Neural cell (in vitro differentiated cells): ENCODE results near the gene USP10. TPM values are rescaled to one million over a fixed set of nuclear protein-coding genes. Genes with fewer than 3 reads are reported as not detected.

Source experiments
- H2AFZ ChIP-seq: fragments of 200-600, 300-800 bp; sonication (generic), shearing (Covaris generic); 2 replicates; pipeline ENCODE4 v1.6.0; 2014; ENCODE audit warnings: low read depth, mild to moderate bottlenecking, antibody characterized with exemption, low read length, moderate library complexity
- H3F3A ChIP-seq: fragments of 200-600 bp; shearing (Covaris generic); 2 replicates; pipeline ENCODE4 v1.6.1; 2016; ENCODE audit warnings: mild to moderate bottlenecking, moderate library complexity, mixed read lengths, antibody characterized with exemption, low read length; ENCODE audit not compliant: insufficient read depth, poor library complexity, severe bottlenecking
- H3K27ac ChIP-seq: fragments of 200-600, 300-800 bp; sonication (generic), shearing (Covaris generic); 2 replicates; pipeline ENCODE4 v1.5.1; 2014; ENCODE audit warnings: mild to moderate bottlenecking, low read length, moderate library complexity
- H3K27me3 ChIP-seq: fragments of 300-800, 200-600 bp; sonication (generic), shearing (Covaris generic); 2 replicates; pipeline ENCODE4 v1.6.0; 2014; ENCODE audit warnings: mild to moderate bottlenecking, low read depth, low read length, moderate library complexity; ENCODE audit not compliant: insufficient read depth
- H3K36me3 ChIP-seq: fragments of 300-800, 200-600 bp; sonication (generic), shearing (Covaris generic); 2 replicates; pipeline ENCODE4 v1.5.1; 2014; ENCODE audit warnings: mild to moderate bottlenecking, antibody characterized with exemption, low read length, moderate library complexity; ENCODE audit not compliant: insufficient read depth
- H3K4me2 ChIP-seq: fragments of 300-800, 200-600 bp; sonication (generic), shearing (Covaris generic); 2 replicates; pipeline ENCODE4 v1.6.0; 2014; ENCODE audit warnings: mild to moderate bottlenecking, low read length
- H3K4me3 ChIP-seq: fragments of 300-800, 200-600 bp; sonication (generic), shearing (Covaris generic); 2 replicates; pipeline ENCODE4 v1.5.1; 2014; ENCODE audit warnings: mild to moderate bottlenecking, low read length, moderate library complexity
- H3K79me2 ChIP-seq: fragments of 200-600 bp; shearing (Covaris generic); replicated peaks from 2 replicates; pipeline ENCODE4 v1.6.0; 2014; ENCODE audit warnings: mild to moderate bottlenecking, low read length, moderate library complexity; ENCODE audit not compliant: insufficient read depth
- H3K9ac ChIP-seq: fragments of 300-800, 200-600 bp; sonication (generic), shearing (Covaris generic); 2 replicates; pipeline ENCODE4 v1.6.1; 2016; ENCODE audit warnings: mild to moderate bottlenecking, low read length, mixed read lengths
- H3K9me2 ChIP-seq: fragments of 200-600 bp; shearing (Covaris generic); 2 replicates; pipeline ENCODE4 v1.6.1; 2016; ENCODE audit warnings: mild to moderate bottlenecking, low read length, mixed read lengths; ENCODE audit not compliant: insufficient read depth
- H3K9me3 ChIP-seq: fragments of 200-600, 300-800 bp; sonication (generic), shearing (Covaris generic); 2 replicates; pipeline ENCODE4 v1.6.1; 2016; ENCODE audit warnings: mild to moderate bottlenecking, mixed run types, low read length, moderate library complexity, mixed read lengths
- H4K20me1 ChIP-seq: fragments of 200-600 bp; shearing (Covaris generic); 2 replicates; pipeline ENCODE4 v1.6.1; 2016; ENCODE audit warnings: mild to moderate bottlenecking, mixed run types; ENCODE audit not compliant: insufficient read depth
- CTCF ChIP-seq: fragments of 450-650 bp; IDR thresholded peaks from 2 replicates; pipeline ENCODE4 v1.5.1; 2014; ENCODE audit warnings: antibody characterized with exemption, mild to moderate bottlenecking, moderate library complexity; ENCODE audit not compliant: poor library complexity, severe bottlenecking
- EP300 ChIP-seq: fragments of 450-650 bp; conservative IDR thresholded peaks from 2 replicates; pipeline ENCODE4 v1.6.1; 2014; ENCODE audit warnings: antibody characterized with exemption, mild to moderate bottlenecking, moderate library complexity; ENCODE audit not compliant: poor library complexity, severe bottlenecking
- EZH2 ChIP-seq: fragments of 200-600, 300-800 bp; shearing (Covaris generic), sonication (generic); IDR thresholded peaks from 2 replicates; pipeline ENCODE4 v1.6.1; 2014; ENCODE audit warnings: antibody characterized with exemption, low read length, borderline replicate concordance, mild to moderate bottlenecking; ENCODE audit not compliant: insufficient read depth, poor library complexity, severe bottlenecking
- MXI1 ChIP-seq: fragments of 450-650 bp; conservative IDR thresholded peaks from 2 replicates; pipeline ENCODE4 v1.6.1; 2014; ENCODE audit warnings: antibody characterized with exemption, mild to moderate bottlenecking; ENCODE audit not compliant: poor library complexity, severe bottlenecking
- POLR2AphosphoS5 ChIP-seq: IDR thresholded peaks from 2 replicates; pipeline ENCODE4 v1.6.1; 2012
- RAD21 ChIP-seq: fragments of 450-650 bp; conservative IDR thresholded peaks from 2 replicates; pipeline ENCODE4 v1.6.1; 2014; ENCODE audit warnings: antibody characterized with exemption, mild to moderate bottlenecking, moderate library complexity
- REST ChIP-seq: IDR thresholded peaks from 2 replicates; pipeline ENCODE4 v1.6.1; 2012; ENCODE audit warnings: borderline replicate concordance
- SMC3 ChIP-seq: fragments of 450-650 bp; conservative IDR thresholded peaks from 2 replicates; pipeline ENCODE4 v1.6.1; 2014; ENCODE audit warnings: antibody characterized with exemption, mild to moderate bottlenecking, moderate library complexity; ENCODE audit not compliant: poor library complexity
- TAF1 ChIP-seq: IDR thresholded peaks from 2 replicates; pipeline ENCODE4 v1.6.1; 2012; ENCODE audit warnings: low read depth
- polyA plus RNA-seq: library from polyadenylated mRNA; depleted of rRNA; stranded (reverse); fragments of >200 nt; gene quantifications from 2 replicates; pipeline ENCODE4 v1.2.3, GENCODE V29; 2014

Gene USP10
- polyA plus RNA-seq, 1 donor from 2014 or later: 48.9 TPM

- no peaks in the 10 kb centered on the region for H3F3A ChIP-seq
- no peaks in the 10 kb centered on the region for H3K27me3 ChIP-seq
- no peak overlapping the region for H3K9ac ChIP-seq
- no peaks in the 10 kb centered on the region for H3K79me2 ChIP-seq
- no peaks in the 10 kb centered on the region for H3K9me3 ChIP-seq
- H3K4me3 ChIP-seq: no peak overlapping the region
- no peak overlapping the region for H2AFZ ChIP-seq
- TF ChIP-seq CTCF (no peak), REST (no peak), RAD21 (no peak), TAF1 (no peak), EP300 (no peak), MXI1 (no peak), POLR2AphosphoS5 (no peak), EZH2 (no peak), SMC3 (no peak)
- H3K9me2 ChIP-seq: no peaks in the 10 kb centered on the region
- H3K36me3 ChIP-seq: no peaks in the 10 kb centered on the region
- no peak overlapping the region for H3K4me2 ChIP-seq
- H4K20me1 ChIP-seq: no peaks in the 10 kb centered on the region
- no peak overlapping the region for H3K27ac ChIP-seq
These were observed 37.3 kb upstream of the USP10 start for GRCh38 chr16:84662471-84662870.

- no peak for TF ChIP-seq CTCF
- no peak for TF ChIP-seq REST
- TF ChIP-seq TAF1: no peak
- TF ChIP-seq EZH2: no peak
- TF ChIP-seq MXI1: no peak
- no peak for TF ChIP-seq SMC3
- no peak for TF ChIP-seq POLR2AphosphoS5
- no peak for TF ChIP-seq EP300
- TF ChIP-seq RAD21: no peak
- Histone ChIP-seq H3F3A (no peaks in the 10 kb centered on the region), H3K4me2 (no peak overlapping the region), H4K20me1 (no peaks in the 10 kb centered on the region), H3K27me3 (no peaks in the 10 kb centered on the region), H2AFZ (no peak overlapping the region), H3K9ac (no peak overlapping the region), H3K79me2 (no peaks in the 10 kb centered on the region), H3K27ac (no peak overlapping the region), H3K36me3 (no peaks in the 10 kb centered on the region), H3K9me2 (no peaks in the 10 kb centered on the region), H3K9me3 (no peaks in the 10 kb centered on the region), H3K4me3 (no peak overlapping the region)
These were observed 36.2 kb upstream of the USP10 start for GRCh38 chr16:84663433-84664101.
